CD14-positive monocyte (primary cell): ENCODE measurements around the gene ATP11A. TPM values are rescaled to one million over a fixed set of nuclear protein-coding genes. Genes with fewer than 3 reads are reported as not detected.

ENCODE experiments used
- DNase-seq, 3 donors: peaks; one replicate each; pipeline ENCODE4 v3.0.0-alpha.2; 2011 to 2022
- H2AFZ ChIP-seq: 2 replicates; pipeline ENCODE4 v1.6.0; 2012; ENCODE audit warnings: mild to moderate bottlenecking, low read depth, low read length, inconsistent platforms; ENCODE audit not compliant: insufficient read depth, poor library complexity, severe bottlenecking
- H3K27ac ChIP-seq, 2 donors: 1 replicate in 1 of 2; 2 replicates in 1 of 2; pipeline ENCODE4 v1.5.1; 2012 to 2013; ENCODE audit warnings: low read length in 2 of 2, control low read depth in 1 of 2, inconsistent platforms in 1 of 2, low read depth in 1 of 2, mild to moderate bottlenecking in 1 of 2
- H3K27me3 ChIP-seq, 2 donors: one replicate each; pipeline versions ENCODE4 v1.6.0 to v1.6.1; 2011 to 2013; ENCODE audit warnings: low read length in 2 of 2; ENCODE audit not compliant: control insufficient read depth in 2 of 2, insufficient read depth in 2 of 2
- H3K36me3 ChIP-seq, 2 donors: replicated peaks in 1 of 2; 1 replicate in 1 of 2; 2 replicates in 1 of 2; pipeline versions ENCODE4 v1.5.1 to v1.6.1; 2012 to 2013; ENCODE audit warnings: low read length in 2 of 2, control low read depth in 1 of 2, inconsistent platforms in 1 of 2, mild to moderate bottlenecking in 1 of 2; ENCODE audit not compliant: insufficient read depth in 2 of 2, control insufficient read depth in 1 of 2
- H3K4me1 ChIP-seq, 2 donors: 1 replicate in 1 of 2; 2 replicates in 1 of 2; pipeline versions ENCODE4 v1.5.1 to v1.6.1; 2012 to 2013; ENCODE audit warnings: low read length in 2 of 2, control low read depth in 1 of 2, inconsistent platforms in 1 of 2, mild to moderate bottlenecking in 1 of 2, moderate library complexity in 1 of 2; ENCODE audit not compliant: insufficient read depth in 2 of 2, control insufficient read depth in 1 of 2
- H3K4me2 ChIP-seq: replicated peaks from 2 replicates; pipeline ENCODE3; 2012; ENCODE audit warnings: low read length, moderate library complexity, mild to moderate bottlenecking; ENCODE audit not compliant: poor library complexity, severe bottlenecking; ENCODE audit errors: extremely low read depth
- H3K4me3 ChIP-seq, 3 experiments: fragments of 200-600 bp in 1 of 3; sonication (generic) in 1 of 3; replicated peaks in 1 of 3; 1 replicate in 2 of 3; 2 replicates in 1 of 3; pipeline ENCODE4 v1.5.1; 2011 to 2013; ENCODE audit warnings: low read length in 3 of 3, mild to moderate bottlenecking in 3 of 3, control low read depth in 2 of 3, low read depth in 2 of 3, inconsistent platforms in 1 of 3, moderate library complexity in 1 of 3
- H3K79me2 ChIP-seq: 2 replicates; pipeline ENCODE4 v1.6.0; 2012; ENCODE audit warnings: mild to moderate bottlenecking, control low read depth, inconsistent platforms, low read length, moderate library complexity; ENCODE audit not compliant: insufficient read depth
- H3K9ac ChIP-seq: 2 replicates; pipeline ENCODE4 v1.6.0; 2017; ENCODE audit warnings: low read length, mild to moderate bottlenecking; ENCODE audit not compliant: insufficient read depth, poor library complexity, severe bottlenecking
- H3K9me3 ChIP-seq, 2 donors: replicated peaks in 1 of 2; 1 replicate in 1 of 2; 2 replicates in 1 of 2; pipeline versions ENCODE4 v1.5.1 to v1.6.1; 2012 to 2013; ENCODE audit warnings: low read length in 2 of 2, control low read depth in 1 of 2; ENCODE audit not compliant: control insufficient read depth in 1 of 2, insufficient read depth in 1 of 2
- H4K20me1 ChIP-seq: 2 replicates; pipeline ENCODE4 v1.6.0; 2012; ENCODE audit warnings: mild to moderate bottlenecking, low read length, control low read depth, moderate library complexity; ENCODE audit not compliant: insufficient read depth
- H3K27ac Mint-ChIP-seq, 7 donors: one replicate each; pipeline ENCODE4 v1.8.0; 2020; ENCODE audit warnings: mild to moderate bottlenecking in 7 of 7, mixed read lengths in 7 of 7, moderate library complexity in 6 of 7, inconsistent platforms in 2 of 7
- H3K27me3 Mint-ChIP-seq, 3 donors: one replicate each; pipeline ENCODE4 v1.8.0; 2021 to 2022; ENCODE audit warnings: low read depth in 3 of 3, mild to moderate bottlenecking in 3 of 3, mixed read lengths in 3 of 3, moderate library complexity in 3 of 3, inconsistent platforms in 1 of 3
- H3K36me3 Mint-ChIP-seq, 2 donors: one replicate each; pipeline ENCODE4 v1.8.0; 2020; ENCODE audit warnings: mixed read lengths in 2 of 2, inconsistent platforms in 1 of 2, mild to moderate bottlenecking in 1 of 2
- H3K4me1 Mint-ChIP-seq: one replicate; pipeline ENCODE4 v1.8.0; 2020; ENCODE audit warnings: mild to moderate bottlenecking, mixed read lengths
- H3K4me3 Mint-ChIP-seq, 2 donors: one replicate each; pipeline ENCODE4 v1.8.0; 2020; ENCODE audit warnings: mild to moderate bottlenecking in 2 of 2, mixed read lengths in 2 of 2, moderate library complexity in 1 of 2
- H3K9me3 Mint-ChIP-seq, 7 donors: one replicate each; pipeline ENCODE4 v1.8.0; 2020 to 2022; ENCODE audit warnings: mixed read lengths in 7 of 7, mild to moderate bottlenecking in 6 of 7, moderate library complexity in 6 of 7, inconsistent platforms in 2 of 7
- WGBS: methylation state at CpG from one replicate; pipeline ENCODE4 v1.1.5; 2013; ENCODE audit warnings: missing lambda C conversion rate; ENCODE audit not compliant: insufficient coverage; 5-methylcytosine and 5-hydroxymethylcytosine counted together
- intact Hi-C, 2 donors: fragments of 100-400 bp; cut with micrococcal nuclease; formaldehyde crosslinking; loops; one replicate each; pipeline versions ENCODE4 v1.15.0 to v1.15.1; 2023
- polyA plus RNA-seq, 3 donors: library from polyadenylated mRNA; depleted of rRNA in 1 of 3; unstranded in 2 of 3; stranded (reverse) in 1 of 3; fragments of 300-500 nt in 2 of 3; fragments of >200 nt in 1 of 3; fragmentation: Illumina TruSeq in 2 of 3; gene quantifications; 1 replicate in 2 of 3; 2 replicates in 1 of 3; pipeline ENCODE4 v1.2.3, GENCODE V29; 2012 to 2021
- TF ChIP-seq, protein P1 (sequence below): fragments of 200-600 bp; IDR thresholded peaks from one replicate; pipeline ENCODE4 v1.8.0; 2022; ENCODE audit warnings: antibody characterized with exemption, mild to moderate bottlenecking

The ATP11A gene
- polyA plus RNA-seq, 3 donors, result 7.2 to 45.4 (median 7.6) TPM

DNA sequence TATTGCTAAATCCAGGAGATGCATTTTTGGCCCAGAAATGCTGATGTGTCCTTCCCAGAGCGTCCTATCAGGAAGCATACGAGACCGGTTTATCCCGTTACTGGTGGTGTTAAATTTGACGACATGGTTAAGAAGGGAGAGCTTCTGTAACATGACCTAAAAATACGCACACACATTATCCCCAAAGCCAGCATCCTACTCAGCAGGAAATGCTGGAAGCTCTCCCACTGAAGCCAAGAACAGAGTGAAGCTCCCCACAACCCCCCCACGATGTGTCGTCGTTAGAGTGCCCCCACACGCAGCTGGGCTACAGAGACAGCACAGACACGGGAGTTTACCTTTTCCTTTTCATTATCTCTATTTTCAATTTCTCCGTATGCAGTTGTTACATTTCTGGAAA lies 234.1 kb downstream of the ATP11A start:
- peaks cover 0 to 4% (median 2%) of the 10 kb centered on the region in 7 donors for H3K9me3 Mint-ChIP-seq
- Histone ChIP-seq H3K9me3 (no peaks in the 10 kb centered on the region), H3K4me1 (peaks cover 0 to under 1% of the 10 kb centered on the region in 2 donors), H3K4me2 (no peak overlapping the region), H3K4me3 (no peak overlapping the region), H3K27ac (no peak overlapping the region), H3K79me2 (no peaks in the 10 kb centered on the region), H2AFZ (no peak overlapping the region), H4K20me1 (no peaks in the 10 kb centered on the region), H3K27me3 (peaks cover 8 to 10% of the 10 kb centered on the region in 2 donors), H3K9ac (no peak overlapping the region), H3K36me3 (no peaks in the 10 kb centered on the region)
- peaks cover 14 to 18% (median 17%) of the 10 kb centered on the region in 3 donors for H3K27me3 Mint-ChIP-seq
- WGBS, result 96% methylated on average over 4 of the region's 12 CpGs
- no peak for DNase-seq
- no peak overlapping the region for H3K27ac Mint-ChIP-seq
- H3K4me1 Mint-ChIP-seq, result peaks cover under 1% of the 10 kb centered on the region
- no peak overlapping the region for H3K4me3 Mint-ChIP-seq
- no peaks in the 10 kb centered on the region for H3K36me3 Mint-ChIP-seq
- intact Hi-C loops, result no loop called here
- TF ChIP-seq, protein P1, sequence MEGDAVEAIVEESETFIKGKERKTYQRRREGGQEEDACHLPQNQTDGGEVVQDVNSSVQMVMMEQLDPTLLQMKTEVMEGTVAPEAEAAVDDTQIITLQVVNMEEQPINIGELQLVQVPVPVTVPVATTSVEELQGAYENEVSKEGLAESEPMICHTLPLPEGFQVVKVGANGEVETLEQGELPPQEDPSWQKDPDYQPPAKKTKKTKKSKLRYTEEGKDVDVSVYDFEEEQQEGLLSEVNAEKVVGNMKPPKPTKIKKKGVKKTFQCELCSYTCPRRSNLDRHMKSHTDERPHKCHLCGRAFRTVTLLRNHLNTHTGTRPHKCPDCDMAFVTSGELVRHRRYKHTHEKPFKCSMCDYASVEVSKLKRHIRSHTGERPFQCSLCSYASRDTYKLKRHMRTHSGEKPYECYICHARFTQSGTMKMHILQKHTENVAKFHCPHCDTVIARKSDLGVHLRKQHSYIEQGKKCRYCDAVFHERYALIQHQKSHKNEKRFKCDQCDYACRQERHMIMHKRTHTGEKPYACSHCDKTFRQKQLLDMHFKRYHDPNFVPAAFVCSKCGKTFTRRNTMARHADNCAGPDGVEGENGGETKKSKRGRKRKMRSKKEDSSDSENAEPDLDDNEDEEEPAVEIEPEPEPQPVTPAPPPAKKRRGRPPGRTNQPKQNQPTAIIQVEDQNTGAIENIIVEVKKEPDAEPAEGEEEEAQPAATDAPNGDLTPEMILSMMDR, result no peak

DNA sequence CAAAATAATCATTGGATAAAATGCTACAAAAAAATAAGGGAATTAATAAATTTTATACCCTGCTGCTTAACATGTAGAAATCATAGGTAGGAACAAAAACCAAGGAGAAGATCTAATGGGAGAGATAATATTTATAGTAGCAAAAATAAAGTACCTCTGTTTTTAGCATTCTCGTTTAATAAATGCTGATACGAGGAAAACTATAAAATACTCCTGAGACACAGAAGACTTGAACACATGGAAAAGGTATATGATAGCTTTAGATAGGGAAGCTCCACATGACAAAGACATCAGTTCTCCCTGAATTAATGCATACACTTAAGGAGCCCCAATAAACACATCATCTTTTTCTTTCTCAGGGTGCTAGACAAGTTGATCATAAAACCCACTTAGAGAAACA lies 234.5 kb downstream of the ATP11A start:
- no peak overlapping the region for H3K4me3 ChIP-seq
- intact Hi-C loops, result no loop called here
- H3K27me3 Mint-ChIP-seq, result peaks cover 18 to 22% (median 20%) of the 10 kb centered on the region in 3 donors

More for the DNA sequence above, 234.5 kb downstream of the ATP11A start:
- Histone ChIP-seq H3K4me2 (no peak overlapping the region), H3K4me1 (peaks cover 0 to 4% of the 10 kb centered on the region in 2 donors), H3K27me3 (peaks cover 12 to 14% of the 10 kb centered on the region in 2 donors), H3K9ac (no peak overlapping the region), H3K79me2 (no peaks in the 10 kb centered on the region), H3K9me3 (no peaks in the 10 kb centered on the region), H3K27ac (no peak overlapping the region), H3K36me3 (no peaks in the 10 kb centered on the region), H2AFZ (no peak overlapping the region), H4K20me1 (no peaks in the 10 kb centered on the region)
- no peak overlapping the region for H3K4me3 Mint-ChIP-seq
- no peak for DNase-seq
- no CpG with 5 or more reads among the region's 2 CpGs for WGBS
- H3K27ac Mint-ChIP-seq, result no peak overlapping the region
- peaks cover 4% of the 10 kb centered on the region for H3K4me1 Mint-ChIP-seq
- no peaks in the 10 kb centered on the region for H3K36me3 Mint-ChIP-seq
- TF ChIP-seq, protein P1, result no peak
- H3K9me3 Mint-ChIP-seq, result peaks cover 0 to 4% (median 2%) of the 10 kb centered on the region in 7 donors
